HG03196 (cell line): Measurements from ENCODE around the gene NFIA.

ENCODE experiments used
- ATAC-seq: cut with Tn5 transposase; IDR thresholded peaks from one replicate; pipeline ENCODE4 v1.9.1; 2021; ENCODE audit not compliant: unreplicated experiment

The NFIA gene

GRCh38 chr1:61083013-61083806 is 849 bp downstream of the NFIA start:
- ATAC-seq, result no peak

GRCh38 chr1:61083807-61084440 is 1.6 kb downstream of the NFIA start:
- ATAC-seq, result no peak

GRCh38 chr1:61084491-61085031 is 2.2 kb downstream of the NFIA start:
- ATAC-seq, result no peak

- no peak for ATAC-seq
Measured at GRCh38 chr1:61085206-61085982, 3.0 kb downstream of the NFIA start.

GRCh38 chr1:61085983-61086644 is 3.8 kb downstream of the NFIA start:
- no peak for ATAC-seq

GRCh38 chr1:61087571-61087970 is 5.2 kb downstream of the NFIA start:
- no peak for ATAC-seq

- ATAC-seq, result no peak
Measured at GRCh38 chr1:61088163-61088974, 6.0 kb downstream of the NFIA start.

GRCh38 chr1:61089338-61089737 is 7.0 kb downstream of the NFIA start:
- no peak for ATAC-seq

- ATAC-seq, result no peak
Measured at GRCh38 chr1:61089741-61090140, 7.4 kb downstream of the NFIA start.

- no peak for ATAC-seq
Measured at GRCh38 chr1:61090546-61091202, 8.3 kb downstream of the NFIA start.

- no peak for ATAC-seq
Measured at GRCh38 chr1:61091455-61091854, 9.1 kb downstream of the NFIA start.

- no peak for ATAC-seq
Measured at GRCh38 chr1:61092642-61093041, 10.3 kb downstream of the NFIA start.

- no peak for ATAC-seq
Measured at GRCh38 chr1:61093525-61094137, 11.3 kb downstream of the NFIA start.

- ATAC-seq, result no peak
Measured at GRCh38 chr1:61094677-61095469, 12.5 kb downstream of the NFIA start.

GRCh38 chr1:61095470-61095812 is 13.1 kb downstream of the NFIA start:
- no peak for ATAC-seq

GRCh38 chr1:61097317-61097716 is 15.0 kb downstream of the NFIA start:
- no peak for ATAC-seq

- ATAC-seq, result no peak
Measured at GRCh38 chr1:61097722-61098121, 15.4 kb downstream of the NFIA start.

- ATAC-seq, result no peak
Measured at GRCh38 chr1:61098333-61098732, 16.0 kb downstream of the NFIA start.
